Heart left ventricle (tissue), 13 donors: Measurements from ENCODE around the gene DLGAP1.

Experiments
- POLR2A ChIP-seq, 2 donors: fragments of 450-650 bp; IDR thresholded peaks; one replicate each; pipeline ENCODE4 v1.6.1; 2017; ENCODE audit warnings: antibody characterized with exemption in 2 of 2, mild to moderate bottlenecking in 2 of 2, moderate library complexity in 2 of 2
- TF ChIP-seq, protein P1 (sequence below), 12 donors: fragments of 200-600 bp; sonication (generic) in 4 of 12; IDR thresholded peaks; one replicate each; pipeline versions ENCODE4 v1.5.0 to v1.8.0; 2018 to 2022; ENCODE audit warnings: antibody characterized with exemption in 12 of 12, mild to moderate bottlenecking in 5 of 12
- donor health status: ischemic (EF 13 %, LVEDD 7.1; RV severe dilation, severe dysfunction).
- donor health status: DM: no; HTN: yes; CAD: no.
- donor health status: DM: no; HTN: no; CAD: no.
- donor health status: ischemic (EF 25% LVEDD 6.9; RV normal size, moderate dysfunction).
- donor health status: ischemic (EF 25% LVEDD 5.7; RV mildly dilated, moderate dysfunction).
- donor health status: ischemic (EF 35%, LVEDD 5.7; RV mildly dilated, moderate dysfunction).
- donor health status: nonischemic (EF 11% LVEDD 7.7; RV severe dilation, severe dysfunction).
- donor health status: DM: yes; HTN: yes; CAD: no.
- donor health status: PGD.
- donor health status: ischemic (EF 29% LVEDD 5.4; RV normal size, mild dysfunction).
- donor health status: nonischemic (EF 23%, LVEDD 6.1; RV moderate dilation, normal function).

DNA sequence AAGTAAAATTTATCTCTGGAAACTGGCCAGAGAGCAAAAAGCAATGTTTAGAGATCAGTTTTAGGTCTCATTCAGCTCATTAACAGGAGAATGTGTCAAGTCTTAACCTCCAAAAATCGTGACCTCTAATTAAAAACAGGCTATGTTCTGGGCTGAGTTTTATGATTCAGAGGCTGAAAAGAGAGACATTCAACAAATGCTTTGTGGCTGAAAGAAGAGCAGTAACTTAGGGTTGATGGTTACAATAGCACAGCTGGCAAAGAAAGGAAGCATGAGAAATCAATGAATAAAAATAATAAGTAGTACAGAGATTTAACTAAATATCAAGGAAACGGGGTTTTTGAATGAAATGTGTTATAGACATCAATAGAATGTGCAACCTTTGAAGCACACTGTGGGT lies 992.1 kb downstream of the DLGAP1 start:
- TF ChIP-seq, protein P1, sequence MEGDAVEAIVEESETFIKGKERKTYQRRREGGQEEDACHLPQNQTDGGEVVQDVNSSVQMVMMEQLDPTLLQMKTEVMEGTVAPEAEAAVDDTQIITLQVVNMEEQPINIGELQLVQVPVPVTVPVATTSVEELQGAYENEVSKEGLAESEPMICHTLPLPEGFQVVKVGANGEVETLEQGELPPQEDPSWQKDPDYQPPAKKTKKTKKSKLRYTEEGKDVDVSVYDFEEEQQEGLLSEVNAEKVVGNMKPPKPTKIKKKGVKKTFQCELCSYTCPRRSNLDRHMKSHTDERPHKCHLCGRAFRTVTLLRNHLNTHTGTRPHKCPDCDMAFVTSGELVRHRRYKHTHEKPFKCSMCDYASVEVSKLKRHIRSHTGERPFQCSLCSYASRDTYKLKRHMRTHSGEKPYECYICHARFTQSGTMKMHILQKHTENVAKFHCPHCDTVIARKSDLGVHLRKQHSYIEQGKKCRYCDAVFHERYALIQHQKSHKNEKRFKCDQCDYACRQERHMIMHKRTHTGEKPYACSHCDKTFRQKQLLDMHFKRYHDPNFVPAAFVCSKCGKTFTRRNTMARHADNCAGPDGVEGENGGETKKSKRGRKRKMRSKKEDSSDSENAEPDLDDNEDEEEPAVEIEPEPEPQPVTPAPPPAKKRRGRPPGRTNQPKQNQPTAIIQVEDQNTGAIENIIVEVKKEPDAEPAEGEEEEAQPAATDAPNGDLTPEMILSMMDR (IDR thresholded peaks at IDR 0.05) = no peak
- no peak for TF ChIP-seq POLR2A (IDR thresholded peaks at IDR 0.05)
